H9 (cell line): Measurements from ENCODE around the gene TEKT5. TPM values are rescaled to one million over a fixed set of nuclear protein-coding genes. Genes with fewer than 3 reads are reported as not detected.

Experiments used
- DNase-seq: peaks from one replicate; pipeline ENCODE4 v3.0.0-alpha.2; 2017
- H2AFZ ChIP-seq: one replicate; pipeline ENCODE4 v1.6.1; 2013; ENCODE audit warnings: mild to moderate bottlenecking, low read length, control low read depth, moderate library complexity
- H2AK5ac ChIP-seq: 2 replicates; pipeline ENCODE4 v1.6.1; 2013; ENCODE audit warnings: low read length, control low read depth, mixed read lengths; ENCODE audit not compliant: insufficient read length
- H2BK120ac ChIP-seq: one replicate; pipeline ENCODE4 v1.6.1; 2013; ENCODE audit warnings: low read depth, mild to moderate bottlenecking, low read length, control low read depth, inconsistent platforms; ENCODE audit not compliant: poor library complexity, severe bottlenecking
- H2BK12ac ChIP-seq: 2 replicates; pipeline ENCODE4 v1.6.1; 2013; ENCODE audit warnings: low read length, control low read depth, mixed read lengths, low read depth; ENCODE audit not compliant: insufficient read length
- H2BK15ac ChIP-seq: 2 replicates; pipeline ENCODE4 v1.6.1; 2013; ENCODE audit warnings: low read depth, low read length, control low read depth
- H2BK20ac ChIP-seq: one replicate; pipeline ENCODE4 v1.6.1; 2013; ENCODE audit warnings: low read depth, mild to moderate bottlenecking, low read length, control low read depth, inconsistent platforms; ENCODE audit not compliant: poor library complexity, severe bottlenecking
- H2BK5ac ChIP-seq: 2 replicates; pipeline ENCODE4 v1.6.1; 2013; ENCODE audit warnings: low read length, control low read depth, mixed read lengths; ENCODE audit not compliant: insufficient read length
- H3K14ac ChIP-seq: 2 replicates; pipeline ENCODE4 v1.6.1; 2013; ENCODE audit warnings: low read length, control low read depth; ENCODE audit not compliant: insufficient read depth
- H3K18ac ChIP-seq: 2 replicates; pipeline ENCODE4 v1.6.1; 2013; ENCODE audit warnings: low read depth, mild to moderate bottlenecking, mixed read lengths, low read length, control low read depth; ENCODE audit not compliant: insufficient read length
- H3K23ac ChIP-seq: 2 replicates; pipeline ENCODE4 v1.6.1; 2013; ENCODE audit warnings: low read length, control low read depth, mixed read lengths, low read depth; ENCODE audit not compliant: insufficient read length
- H3K23me2 ChIP-seq: 2 replicates; pipeline ENCODE4 v1.6.1; 2013; ENCODE audit warnings: low read depth, mild to moderate bottlenecking, mixed read lengths, low read length, control low read depth; ENCODE audit not compliant: insufficient read length, poor library complexity, severe bottlenecking
- H3K27ac ChIP-seq: 2 replicates; pipeline ENCODE4 v1.5.1; 2013; ENCODE audit warnings: low read length, control low read depth, mixed read lengths, low read depth; ENCODE audit not compliant: insufficient read length
- H3K27me3 ChIP-seq: 2 replicates; pipeline ENCODE4 v1.6.1; 2013; ENCODE audit warnings: low read length, control low read depth, inconsistent platforms; ENCODE audit not compliant: insufficient read depth
- H3K4ac ChIP-seq: 2 replicates; pipeline ENCODE4 v1.6.1; 2013; ENCODE audit warnings: low read depth, mild to moderate bottlenecking, control low read depth, inconsistent platforms, low read length, moderate library complexity
- H3K4me1 ChIP-seq: 2 replicates; pipeline ENCODE4 v1.6.1; 2013; ENCODE audit warnings: low read length, control low read depth, inconsistent platforms; ENCODE audit not compliant: insufficient read depth
- H3K4me2 ChIP-seq: 2 replicates; pipeline ENCODE4 v1.6.1; 2013; ENCODE audit warnings: low read length, control low read depth, mixed read lengths; ENCODE audit not compliant: insufficient read length, insufficient read depth
- H3K56ac ChIP-seq: 2 replicates; pipeline ENCODE4 v1.6.1; 2013; ENCODE audit warnings: low read depth, mild to moderate bottlenecking, mixed read lengths, low read length, control low read depth; ENCODE audit not compliant: insufficient read length
- H3K79me1 ChIP-seq: 2 replicates; pipeline ENCODE4 v1.6.1; 2013; ENCODE audit warnings: low read depth, mild to moderate bottlenecking, moderate library complexity, low read length, control low read depth, inconsistent platforms; ENCODE audit not compliant: insufficient read depth, poor library complexity, severe bottlenecking
- H3K79me2 ChIP-seq: 2 replicates; pipeline ENCODE4 v1.6.1; 2013; ENCODE audit warnings: low read length, control low read depth, inconsistent platforms; ENCODE audit not compliant: insufficient read depth
- H3K9ac ChIP-seq: 2 replicates; pipeline ENCODE4 v1.6.1; 2013; ENCODE audit warnings: low read length, control low read depth, mixed read lengths; ENCODE audit not compliant: insufficient read length; ENCODE audit errors: extremely low read depth
- H3K9me3 ChIP-seq: one replicate; pipeline ENCODE4 v1.6.1; 2013; ENCODE audit warnings: low read depth, low read length, inconsistent platforms; ENCODE audit not compliant: control insufficient read depth
- H3T11ph ChIP-seq: one replicate; pipeline ENCODE4 v1.6.1; 2013; ENCODE audit warnings: mild to moderate bottlenecking, low read length, control low read depth, inconsistent platforms
- H4K20me1 ChIP-seq: one replicate; pipeline ENCODE4 v1.6.1; 2013; ENCODE audit not compliant: control insufficient read depth, insufficient read length, insufficient read depth
- H4K5ac ChIP-seq: 2 replicates; pipeline ENCODE4 v1.6.1; 2013; ENCODE audit warnings: low read depth, mild to moderate bottlenecking, mixed read lengths, low read length, control low read depth; ENCODE audit not compliant: insufficient read length
- H4K8ac ChIP-seq: replicated peaks from 2 replicates; pipeline ENCODE4 v1.6.1; 2013; ENCODE audit warnings: low read length, control low read depth, mixed read lengths, low read depth; ENCODE audit not compliant: insufficient read length
- H4K91ac ChIP-seq: 2 replicates; pipeline ENCODE4 v1.6.1; 2013; ENCODE audit warnings: low read depth, mild to moderate bottlenecking, moderate library complexity, mixed read lengths, low read length, control low read depth; ENCODE audit not compliant: insufficient read length
- H3K27ac Mint-ChIP-seq, 3 experiments: 2 replicates in 2 of 3; 3 replicates in 1 of 3; pipeline ENCODE4 v1.8.0; 2020 to 2021; ENCODE audit warnings: mixed read lengths in 3 of 3, mild to moderate bottlenecking in 1 of 3, moderate library complexity in 1 of 3
- H3K27me3 Mint-ChIP-seq: 2 replicates; pipeline ENCODE4 v1.8.0; 2021; ENCODE audit warnings: low read depth, mild to moderate bottlenecking, moderate library complexity, mixed read lengths
- H3K36me3 Mint-ChIP-seq, 3 experiments: 2 replicates in 2 of 3; 3 replicates in 1 of 3; pipeline ENCODE4 v1.8.0; 2020 to 2021; ENCODE audit warnings: low read depth in 3 of 3, mixed read lengths in 3 of 3; ENCODE audit not compliant: insufficient read depth in 1 of 3
- H3K4me1 Mint-ChIP-seq, 2 experiments: 2 replicates each; pipeline ENCODE4 v1.8.0; 2020; ENCODE audit warnings: mixed read lengths in 2 of 2
- H3K4me3 Mint-ChIP-seq, 2 experiments: 2 replicates in 1 of 2; 3 replicates in 1 of 2; pipeline ENCODE4 v1.8.0; 2020 to 2021; ENCODE audit warnings: mild to moderate bottlenecking in 2 of 2, mixed read lengths in 2 of 2, moderate library complexity in 1 of 2
- H3K9me3 Mint-ChIP-seq, 2 experiments: 2 replicates in 1 of 2; 3 replicates in 1 of 2; pipeline ENCODE4 v1.8.0; 2020; ENCODE audit warnings: mild to moderate bottlenecking in 2 of 2, mixed read lengths in 2 of 2, moderate library complexity in 1 of 2
- WGBS: extraction: QIAGEN DNeasy Blood & Tissue Kit; methylation state at CpG from one replicate; pipeline ENCODE4 v1.1.7; 2013; ENCODE audit warnings: missing lambda C conversion rate, low lambda C conversion rate, mixed read lengths; ENCODE audit not compliant: insufficient read length; ENCODE audit errors: extremely low coverage; 5-methylcytosine and 5-hydroxymethylcytosine counted together
- total RNA-seq: library from RNA; stranded (reverse); gene quantifications from 2 replicates; pipeline ENCODE4 v1.2.1, GENCODE V29; 2021
- TF ChIP-seq, protein P1 (sequence below): fragments of 200-600 bp; sonication (generic); conservative IDR thresholded peaks from 3 replicates; pipeline ENCODE4 v1.8.0; 2021; ENCODE audit warnings: antibody characterized with exemption, mild to moderate bottlenecking

Gene TEKT5
- total RNA-seq, 1 experiment from 2014 or later: 0.31 TPM

DNA sequence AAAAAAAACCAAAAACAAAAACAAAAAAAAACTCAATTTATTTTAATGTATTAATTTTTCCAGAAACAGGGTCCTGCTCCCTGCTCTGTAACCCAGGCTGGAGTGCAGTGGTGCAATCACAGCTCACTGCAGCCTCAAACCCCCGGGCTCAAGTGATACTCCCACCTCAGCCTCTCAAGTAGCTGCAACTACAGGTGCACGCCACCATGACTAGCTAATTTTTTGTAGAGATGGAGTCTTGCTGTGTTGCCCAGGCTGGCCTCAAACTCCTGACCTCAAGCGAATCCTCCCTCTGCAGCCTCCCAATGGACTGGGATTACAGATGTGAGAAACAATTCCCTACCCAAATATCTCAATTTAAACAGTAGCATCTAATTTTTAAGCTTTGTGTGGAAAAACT, 89.1 kb downstream of the TEKT5 start:
- H3K9ac ChIP-seq: no peak overlapping the region
- no peaks in the 10 kb centered on the region for H4K20me1 ChIP-seq
- no peaks in the 10 kb centered on the region; a peak in 1 of 5 replicates for H3K9me3 Mint-ChIP-seq
- no peak overlapping the region for H3K4me2 ChIP-seq
- no peak overlapping the region for H2BK120ac ChIP-seq
- peaks cover 4% of the 10 kb centered on the region for H3K27me3 Mint-ChIP-seq
- no peak overlapping the region for H2AFZ ChIP-seq
- no peak overlapping the region for H3K4ac ChIP-seq
- DNase-seq: no peak
- no peaks in the 10 kb centered on the region for H3K23me2 ChIP-seq
- H3K27ac Mint-ChIP-seq: no peak overlapping the region
- H4K91ac ChIP-seq: no peak overlapping the region
- no peaks in the 10 kb centered on the region for H3K79me2 ChIP-seq
- no peak overlapping the region for H2AK5ac ChIP-seq
- no peak overlapping the region for H4K8ac ChIP-seq
- H3K4me1 ChIP-seq: no peaks in the 10 kb centered on the region
- H3K56ac ChIP-seq: no peak overlapping the region
- H3K14ac ChIP-seq: no peak overlapping the region
- no peaks in the 10 kb centered on the region for H3K27me3 ChIP-seq
- TF ChIP-seq, protein P1, sequence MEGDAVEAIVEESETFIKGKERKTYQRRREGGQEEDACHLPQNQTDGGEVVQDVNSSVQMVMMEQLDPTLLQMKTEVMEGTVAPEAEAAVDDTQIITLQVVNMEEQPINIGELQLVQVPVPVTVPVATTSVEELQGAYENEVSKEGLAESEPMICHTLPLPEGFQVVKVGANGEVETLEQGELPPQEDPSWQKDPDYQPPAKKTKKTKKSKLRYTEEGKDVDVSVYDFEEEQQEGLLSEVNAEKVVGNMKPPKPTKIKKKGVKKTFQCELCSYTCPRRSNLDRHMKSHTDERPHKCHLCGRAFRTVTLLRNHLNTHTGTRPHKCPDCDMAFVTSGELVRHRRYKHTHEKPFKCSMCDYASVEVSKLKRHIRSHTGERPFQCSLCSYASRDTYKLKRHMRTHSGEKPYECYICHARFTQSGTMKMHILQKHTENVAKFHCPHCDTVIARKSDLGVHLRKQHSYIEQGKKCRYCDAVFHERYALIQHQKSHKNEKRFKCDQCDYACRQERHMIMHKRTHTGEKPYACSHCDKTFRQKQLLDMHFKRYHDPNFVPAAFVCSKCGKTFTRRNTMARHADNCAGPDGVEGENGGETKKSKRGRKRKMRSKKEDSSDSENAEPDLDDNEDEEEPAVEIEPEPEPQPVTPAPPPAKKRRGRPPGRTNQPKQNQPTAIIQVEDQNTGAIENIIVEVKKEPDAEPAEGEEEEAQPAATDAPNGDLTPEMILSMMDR: no peak
- H2BK15ac ChIP-seq: no peak overlapping the region
- H2BK5ac ChIP-seq: no peak overlapping the region
- H3K27ac ChIP-seq: no peak overlapping the region
- H3K23ac ChIP-seq: no peak overlapping the region
- H3K36me3 Mint-ChIP-seq: no peaks in the 10 kb centered on the region
- peaks cover 13 to 26% of the 10 kb centered on the region in 2 experiments for H3K4me1 Mint-ChIP-seq
- H3K4me3 Mint-ChIP-seq: no peak overlapping the region
- no peak overlapping the region for H4K5ac ChIP-seq
- no peaks in the 10 kb centered on the region for H3K79me1 ChIP-seq
- no CpG with 5 or more reads among the region's 3 CpGs for WGBS
- no peaks in the 10 kb centered on the region for H3K9me3 ChIP-seq
- no peak overlapping the region for H3T11ph ChIP-seq
- no peak overlapping the region for H2BK20ac ChIP-seq
- H3K18ac ChIP-seq: no peak overlapping the region
- H2BK12ac ChIP-seq: no peak overlapping the region
